Neural cell (in vitro differentiated cells): Measurements from ENCODE around the gene SNX30. TPM values are rescaled to one million over a fixed set of nuclear protein-coding genes. Genes with fewer than 3 reads are reported as not detected.

Experiments used
- H2AFZ ChIP-seq: fragments of 200-600, 300-800 bp; sonication (generic), shearing (Covaris generic); 2 replicates; pipeline ENCODE4 v1.6.0; 2014; ENCODE audit warnings: low read depth, mild to moderate bottlenecking, antibody characterized with exemption, low read length, moderate library complexity
- H3F3A ChIP-seq: fragments of 200-600 bp; shearing (Covaris generic); 2 replicates; pipeline ENCODE4 v1.6.1; 2016; ENCODE audit warnings: mild to moderate bottlenecking, moderate library complexity, mixed read lengths, antibody characterized with exemption, low read length; ENCODE audit not compliant: insufficient read depth, poor library complexity, severe bottlenecking
- H3K27ac ChIP-seq: fragments of 200-600, 300-800 bp; sonication (generic), shearing (Covaris generic); 2 replicates; pipeline ENCODE4 v1.5.1; 2014; ENCODE audit warnings: mild to moderate bottlenecking, low read length, moderate library complexity
- H3K27me3 ChIP-seq: fragments of 300-800, 200-600 bp; sonication (generic), shearing (Covaris generic); 2 replicates; pipeline ENCODE4 v1.6.0; 2014; ENCODE audit warnings: mild to moderate bottlenecking, low read depth, low read length, moderate library complexity; ENCODE audit not compliant: insufficient read depth
- H3K36me3 ChIP-seq: fragments of 300-800, 200-600 bp; sonication (generic), shearing (Covaris generic); 2 replicates; pipeline ENCODE4 v1.5.1; 2014; ENCODE audit warnings: mild to moderate bottlenecking, antibody characterized with exemption, low read length, moderate library complexity; ENCODE audit not compliant: insufficient read depth
- H3K4me2 ChIP-seq: fragments of 300-800, 200-600 bp; sonication (generic), shearing (Covaris generic); 2 replicates; pipeline ENCODE4 v1.6.0; 2014; ENCODE audit warnings: mild to moderate bottlenecking, low read length
- H3K4me3 ChIP-seq: fragments of 300-800, 200-600 bp; sonication (generic), shearing (Covaris generic); 2 replicates; pipeline ENCODE4 v1.5.1; 2014; ENCODE audit warnings: mild to moderate bottlenecking, low read length, moderate library complexity
- H3K79me2 ChIP-seq: fragments of 200-600 bp; shearing (Covaris generic); replicated peaks from 2 replicates; pipeline ENCODE4 v1.6.0; 2014; ENCODE audit warnings: mild to moderate bottlenecking, low read length, moderate library complexity; ENCODE audit not compliant: insufficient read depth
- H3K9ac ChIP-seq: fragments of 300-800, 200-600 bp; sonication (generic), shearing (Covaris generic); 2 replicates; pipeline ENCODE4 v1.6.1; 2016; ENCODE audit warnings: mild to moderate bottlenecking, low read length, mixed read lengths
- H3K9me2 ChIP-seq: fragments of 200-600 bp; shearing (Covaris generic); 2 replicates; pipeline ENCODE4 v1.6.1; 2016; ENCODE audit warnings: mild to moderate bottlenecking, low read length, mixed read lengths; ENCODE audit not compliant: insufficient read depth
- H3K9me3 ChIP-seq: fragments of 200-600, 300-800 bp; sonication (generic), shearing (Covaris generic); 2 replicates; pipeline ENCODE4 v1.6.1; 2016; ENCODE audit warnings: mild to moderate bottlenecking, mixed run types, low read length, moderate library complexity, mixed read lengths
- H4K20me1 ChIP-seq: fragments of 200-600 bp; shearing (Covaris generic); 2 replicates; pipeline ENCODE4 v1.6.1; 2016; ENCODE audit warnings: mild to moderate bottlenecking, mixed run types; ENCODE audit not compliant: insufficient read depth
- EP300 ChIP-seq: fragments of 450-650 bp; conservative IDR thresholded peaks from 2 replicates; pipeline ENCODE4 v1.6.1; 2014; ENCODE audit warnings: antibody characterized with exemption, mild to moderate bottlenecking, moderate library complexity; ENCODE audit not compliant: poor library complexity, severe bottlenecking
- EZH2 ChIP-seq: fragments of 200-600, 300-800 bp; shearing (Covaris generic), sonication (generic); IDR thresholded peaks from 2 replicates; pipeline ENCODE4 v1.6.1; 2014; ENCODE audit warnings: antibody characterized with exemption, low read length, borderline replicate concordance, mild to moderate bottlenecking; ENCODE audit not compliant: insufficient read depth, poor library complexity, severe bottlenecking
- MXI1 ChIP-seq: fragments of 450-650 bp; conservative IDR thresholded peaks from 2 replicates; pipeline ENCODE4 v1.6.1; 2014; ENCODE audit warnings: antibody characterized with exemption, mild to moderate bottlenecking; ENCODE audit not compliant: poor library complexity, severe bottlenecking
- POLR2AphosphoS5 ChIP-seq: IDR thresholded peaks from 2 replicates; pipeline ENCODE4 v1.6.1; 2012
- RAD21 ChIP-seq: fragments of 450-650 bp; conservative IDR thresholded peaks from 2 replicates; pipeline ENCODE4 v1.6.1; 2014; ENCODE audit warnings: antibody characterized with exemption, mild to moderate bottlenecking, moderate library complexity
- SMC3 ChIP-seq: fragments of 450-650 bp; conservative IDR thresholded peaks from 2 replicates; pipeline ENCODE4 v1.6.1; 2014; ENCODE audit warnings: antibody characterized with exemption, mild to moderate bottlenecking, moderate library complexity; ENCODE audit not compliant: poor library complexity
- TAF1 ChIP-seq: IDR thresholded peaks from 2 replicates; pipeline ENCODE4 v1.6.1; 2012; ENCODE audit warnings: low read depth
- polyA plus RNA-seq: library from polyadenylated mRNA; depleted of rRNA; stranded (reverse); fragments of >200 nt; gene quantifications from 2 replicates; pipeline ENCODE4 v1.2.3, GENCODE V29; 2014
- TF ChIP-seq, protein P1 (sequence below): IDR thresholded peaks from 2 replicates; pipeline ENCODE4 v1.6.1; 2012; ENCODE audit warnings: borderline replicate concordance
- TF ChIP-seq, protein P2 (sequence below): fragments of 450-650 bp; IDR thresholded peaks from 2 replicates; pipeline ENCODE4 v1.5.1; 2014; ENCODE audit warnings: antibody characterized with exemption, mild to moderate bottlenecking, moderate library complexity; ENCODE audit not compliant: poor library complexity, severe bottlenecking

SNX30 gene
- polyA plus RNA-seq, 1 donor from 2014 or later, result 30.0 TPM

- TF ChIP-seq, protein P1, sequence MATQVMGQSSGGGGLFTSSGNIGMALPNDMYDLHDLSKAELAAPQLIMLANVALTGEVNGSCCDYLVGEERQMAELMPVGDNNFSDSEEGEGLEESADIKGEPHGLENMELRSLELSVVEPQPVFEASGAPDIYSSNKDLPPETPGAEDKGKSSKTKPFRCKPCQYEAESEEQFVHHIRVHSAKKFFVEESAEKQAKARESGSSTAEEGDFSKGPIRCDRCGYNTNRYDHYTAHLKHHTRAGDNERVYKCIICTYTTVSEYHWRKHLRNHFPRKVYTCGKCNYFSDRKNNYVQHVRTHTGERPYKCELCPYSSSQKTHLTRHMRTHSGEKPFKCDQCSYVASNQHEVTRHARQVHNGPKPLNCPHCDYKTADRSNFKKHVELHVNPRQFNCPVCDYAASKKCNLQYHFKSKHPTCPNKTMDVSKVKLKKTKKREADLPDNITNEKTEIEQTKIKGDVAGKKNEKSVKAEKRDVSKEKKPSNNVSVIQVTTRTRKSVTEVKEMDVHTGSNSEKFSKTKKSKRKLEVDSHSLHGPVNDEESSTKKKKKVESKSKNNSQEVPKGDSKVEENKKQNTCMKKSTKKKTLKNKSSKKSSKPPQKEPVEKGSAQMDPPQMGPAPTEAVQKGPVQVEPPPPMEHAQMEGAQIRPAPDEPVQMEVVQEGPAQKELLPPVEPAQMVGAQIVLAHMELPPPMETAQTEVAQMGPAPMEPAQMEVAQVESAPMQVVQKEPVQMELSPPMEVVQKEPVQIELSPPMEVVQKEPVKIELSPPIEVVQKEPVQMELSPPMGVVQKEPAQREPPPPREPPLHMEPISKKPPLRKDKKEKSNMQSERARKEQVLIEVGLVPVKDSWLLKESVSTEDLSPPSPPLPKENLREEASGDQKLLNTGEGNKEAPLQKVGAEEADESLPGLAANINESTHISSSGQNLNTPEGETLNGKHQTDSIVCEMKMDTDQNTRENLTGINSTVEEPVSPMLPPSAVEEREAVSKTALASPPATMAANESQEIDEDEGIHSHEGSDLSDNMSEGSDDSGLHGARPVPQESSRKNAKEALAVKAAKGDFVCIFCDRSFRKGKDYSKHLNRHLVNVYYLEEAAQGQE, result no peak
- TF ChIP-seq EP300 (no peak), RAD21 (no peak), POLR2AphosphoS5 (no peak), EZH2 (no peak), MXI1 (no peak), TAF1 (no peak), SMC3 (no peak)
- TF ChIP-seq, protein P2, sequence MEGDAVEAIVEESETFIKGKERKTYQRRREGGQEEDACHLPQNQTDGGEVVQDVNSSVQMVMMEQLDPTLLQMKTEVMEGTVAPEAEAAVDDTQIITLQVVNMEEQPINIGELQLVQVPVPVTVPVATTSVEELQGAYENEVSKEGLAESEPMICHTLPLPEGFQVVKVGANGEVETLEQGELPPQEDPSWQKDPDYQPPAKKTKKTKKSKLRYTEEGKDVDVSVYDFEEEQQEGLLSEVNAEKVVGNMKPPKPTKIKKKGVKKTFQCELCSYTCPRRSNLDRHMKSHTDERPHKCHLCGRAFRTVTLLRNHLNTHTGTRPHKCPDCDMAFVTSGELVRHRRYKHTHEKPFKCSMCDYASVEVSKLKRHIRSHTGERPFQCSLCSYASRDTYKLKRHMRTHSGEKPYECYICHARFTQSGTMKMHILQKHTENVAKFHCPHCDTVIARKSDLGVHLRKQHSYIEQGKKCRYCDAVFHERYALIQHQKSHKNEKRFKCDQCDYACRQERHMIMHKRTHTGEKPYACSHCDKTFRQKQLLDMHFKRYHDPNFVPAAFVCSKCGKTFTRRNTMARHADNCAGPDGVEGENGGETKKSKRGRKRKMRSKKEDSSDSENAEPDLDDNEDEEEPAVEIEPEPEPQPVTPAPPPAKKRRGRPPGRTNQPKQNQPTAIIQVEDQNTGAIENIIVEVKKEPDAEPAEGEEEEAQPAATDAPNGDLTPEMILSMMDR, result no peak
- no peaks in the 10 kb centered on the region for H3K36me3 ChIP-seq
- no peaks in the 10 kb centered on the region for H3K27me3 ChIP-seq
- no peak overlapping the region for H3K4me3 ChIP-seq
- no peaks in the 10 kb centered on the region for H3F3A ChIP-seq
- H3K9me3 ChIP-seq, result no peaks in the 10 kb centered on the region
- H3K4me2 ChIP-seq, result no peak overlapping the region
- no peak overlapping the region for H3K27ac ChIP-seq
- H2AFZ ChIP-seq, result no peak overlapping the region
- no peaks in the 10 kb centered on the region for H3K79me2 ChIP-seq
- no peaks in the 10 kb centered on the region for H4K20me1 ChIP-seq
- H3K9me2 ChIP-seq, result no peaks in the 10 kb centered on the region
- no peak overlapping the region for H3K9ac ChIP-seq
Measured at GRCh38 chr9:112864982-112865381, 114.4 kb downstream of the SNX30 start.

DNA sequence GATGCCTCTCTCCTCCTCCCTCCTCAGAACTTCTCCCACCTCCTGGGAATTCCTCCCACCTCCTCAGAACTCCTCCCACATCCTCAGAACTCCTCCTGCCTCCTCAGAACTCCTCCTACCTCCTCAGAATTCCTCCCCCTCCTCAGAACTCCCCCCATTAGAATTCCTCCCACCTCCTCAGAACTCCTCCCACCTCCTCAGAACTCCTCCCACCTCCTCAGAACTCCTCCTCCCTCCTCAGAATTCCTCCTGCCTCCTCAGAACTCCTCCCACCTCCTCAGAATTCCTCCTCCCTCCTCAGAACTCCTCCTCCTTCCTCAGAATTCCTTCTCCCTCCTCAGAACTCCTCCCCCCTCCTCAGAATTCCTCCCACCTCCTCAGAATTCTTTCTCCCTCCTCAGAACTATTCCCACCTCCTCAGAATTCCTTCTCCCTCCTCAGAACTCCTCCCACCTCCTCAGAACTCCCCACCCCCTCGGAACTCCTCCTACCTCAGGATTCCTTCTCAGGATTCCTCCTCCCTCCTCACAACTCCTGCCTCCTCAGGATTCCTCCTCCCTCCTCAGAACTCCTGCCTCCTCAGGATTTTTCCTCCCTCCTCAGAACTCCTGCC lies 116.2 kb downstream of the SNX30 start:
- H2AFZ ChIP-seq, result no peak overlapping the region
- no peaks in the 10 kb centered on the region for H3K36me3 ChIP-seq
- no peak overlapping the region for H3K27ac ChIP-seq
- H3K9me3 ChIP-seq, result no peaks in the 10 kb centered on the region
- H3K27me3 ChIP-seq, result no peaks in the 10 kb centered on the region
- no peaks in the 10 kb centered on the region for H3K9me2 ChIP-seq
- no peaks in the 10 kb centered on the region for H3F3A ChIP-seq
- no peaks in the 10 kb centered on the region for H3K79me2 ChIP-seq
- TF ChIP-seq, protein P1, result no peak
- no peak for TF ChIP-seq EZH2
- TF ChIP-seq MXI1, result no peak
- TF ChIP-seq EP300, result no peak
- no peak for TF ChIP-seq POLR2AphosphoS5
- TF ChIP-seq SMC3, result no peak
- TF ChIP-seq RAD21, result no peak
- TF ChIP-seq, protein P2, result no peak
- TF ChIP-seq TAF1, result no peak
- no peak overlapping the region for H3K4me3 ChIP-seq
- H3K4me2 ChIP-seq, result no peak overlapping the region
- H3K9ac ChIP-seq, result no peak overlapping the region
- H4K20me1 ChIP-seq, result no peaks in the 10 kb centered on the region
